Natural killer cell treated with Interleukin-12 subunit alpha and Interleukin-12 subunit beta and Interleukin-15 and Interleukin-18, amount 100 ng/mL, for 72 hours (primary cell): ENCODE results near the gene MKNK2. TPM values are rescaled to one million over a fixed set of nuclear protein-coding genes. Genes with fewer than 3 reads are reported as not detected.

ENCODE experiments used
- ATAC-seq, 2 donors: fragments of 150-1000 bp; cut with Tn5 transposase in 1 of 2; sonication (Bioruptor Pico), chemical (Tn5 transposase) in 1 of 2; 2 replicates each; pipeline ENCODE4 v1.10.0; 2021
- DNase-seq: peaks from one replicate; pipeline ENCODE4 v3.0.0; 2022; ENCODE audit warnings: low spot score
- H3K27ac Mint-ChIP-seq, 2 donors: 1 replicate in 1 of 2; 2 replicates in 1 of 2; pipeline ENCODE4 v1.8.0; 2022; ENCODE audit warnings: mixed read lengths in 2 of 2, mild to moderate bottlenecking in 1 of 2, moderate library complexity in 1 of 2
- H3K27me3 Mint-ChIP-seq, 2 donors: 1 replicate in 1 of 2; 2 replicates in 1 of 2; pipeline ENCODE4 v1.8.0; 2022; ENCODE audit warnings: mixed read lengths in 2 of 2
- H3K36me3 Mint-ChIP-seq: one replicate; pipeline ENCODE4 v1.8.0; 2022; ENCODE audit warnings: mixed read lengths
- H3K4me1 Mint-ChIP-seq, 2 donors: 1 replicate in 1 of 2; 2 replicates in 1 of 2; pipeline ENCODE4 v1.8.0; 2022; ENCODE audit warnings: low read depth in 2 of 2, mixed read lengths in 2 of 2, mild to moderate bottlenecking in 1 of 2
- H3K4me3 Mint-ChIP-seq: one replicate; pipeline ENCODE4 v1.8.0; 2022; ENCODE audit warnings: mixed read lengths
- H3K9me3 Mint-ChIP-seq: 2 replicates; pipeline ENCODE4 v1.8.0; 2022; ENCODE audit warnings: mixed read lengths
- total RNA-seq, 2 donors: library from RNA; stranded (reverse); gene quantifications; one replicate each; pipeline ENCODE4 v1.2.3, GENCODE V29; 2022

The MKNK2 gene
- total RNA-seq, 2 donors from 2014 or later: 303 to 308 TPM

DNA sequence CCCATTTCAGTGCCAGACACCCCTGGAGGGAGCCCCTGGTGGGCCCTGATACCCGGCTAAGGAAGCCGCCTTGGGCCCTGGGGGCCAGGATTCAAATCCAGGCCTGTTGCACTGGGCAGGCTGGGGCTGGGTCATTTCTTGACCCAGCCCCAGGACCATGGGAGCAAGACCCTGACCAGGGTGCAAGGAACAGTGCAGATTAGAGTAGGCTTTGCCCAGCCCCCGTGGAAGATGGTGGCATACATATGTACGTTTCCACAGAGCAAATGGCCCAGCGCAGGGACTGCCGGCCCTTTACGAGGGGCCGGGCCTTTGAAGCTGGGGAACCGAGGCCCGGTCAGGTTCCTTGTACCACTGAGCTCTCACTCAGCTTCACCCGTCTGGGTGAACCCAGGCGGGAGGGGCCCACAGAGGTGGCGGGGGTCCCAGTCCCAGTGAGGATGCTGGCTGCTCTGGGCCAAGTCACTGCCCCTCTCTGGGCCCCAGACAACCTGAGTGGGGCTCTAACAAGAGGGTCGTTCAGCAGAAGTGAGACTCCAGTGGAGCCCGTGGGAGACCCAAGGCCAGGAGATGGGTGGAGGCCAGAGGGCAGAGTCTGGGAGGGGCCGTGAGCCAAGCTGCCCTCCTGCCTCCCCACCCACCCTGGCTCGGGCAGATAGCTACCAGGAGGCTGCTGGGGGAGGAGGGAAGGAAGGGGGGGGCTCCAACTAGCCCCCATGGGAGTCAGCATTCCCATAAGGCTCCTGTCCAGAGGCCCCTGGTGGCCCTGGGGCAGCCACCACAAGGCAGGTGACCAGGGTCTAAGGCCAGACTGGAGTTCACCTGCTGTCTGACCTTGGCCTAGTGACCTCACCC lies 2.7 kb downstream of the MKNK2 start:
- DNase-seq: no peak
- H3K27ac Mint-ChIP-seq: peak overlapping the region in 1 of 2 donors; percentile 90
- H3K27me3 Mint-ChIP-seq: no peaks in the 10 kb centered on the region
- peaks cover 11 to 25% of the 10 kb centered on the region in 2 donors for H3K4me1 Mint-ChIP-seq
- no peak for ATAC-seq
- no peak overlapping the region for H3K4me3 Mint-ChIP-seq
- no peaks in the 10 kb centered on the region for H3K9me3 Mint-ChIP-seq
- no peaks in the 10 kb centered on the region for H3K36me3 Mint-ChIP-seq

GRCh38 chr19:2047449-2048103 lies 3.5 kb downstream of the MKNK2 start:
- Mint-ChIP-seq H3K4me3 (no peak overlapping the region), H3K27ac (peak overlapping the region in 1 of 2 donors; percentile 43), H3K4me1 (peaks cover 11 to 26% of the 10 kb centered on the region in 2 donors), H3K9me3 (no peaks in the 10 kb centered on the region), H3K36me3 (no peaks in the 10 kb centered on the region), H3K27me3 (no peaks in the 10 kb centered on the region)
- DNase-seq (no peak), ATAC-seq (no peak)

GRCh38 chr19:2047076-2047448 lies 4.0 kb downstream of the MKNK2 start:
- H3K9me3 Mint-ChIP-seq: no peaks in the 10 kb centered on the region
- H3K4me3 Mint-ChIP-seq: no peak overlapping the region
- H3K27ac Mint-ChIP-seq: no peak overlapping the region
- DNase-seq (no peak), ATAC-seq (no peak)
- H3K36me3 Mint-ChIP-seq: no peaks in the 10 kb centered on the region
- H3K4me1 Mint-ChIP-seq: peaks cover 11 to 22% of the 10 kb centered on the region in 2 donors
- H3K27me3 Mint-ChIP-seq: no peaks in the 10 kb centered on the region

DNA sequence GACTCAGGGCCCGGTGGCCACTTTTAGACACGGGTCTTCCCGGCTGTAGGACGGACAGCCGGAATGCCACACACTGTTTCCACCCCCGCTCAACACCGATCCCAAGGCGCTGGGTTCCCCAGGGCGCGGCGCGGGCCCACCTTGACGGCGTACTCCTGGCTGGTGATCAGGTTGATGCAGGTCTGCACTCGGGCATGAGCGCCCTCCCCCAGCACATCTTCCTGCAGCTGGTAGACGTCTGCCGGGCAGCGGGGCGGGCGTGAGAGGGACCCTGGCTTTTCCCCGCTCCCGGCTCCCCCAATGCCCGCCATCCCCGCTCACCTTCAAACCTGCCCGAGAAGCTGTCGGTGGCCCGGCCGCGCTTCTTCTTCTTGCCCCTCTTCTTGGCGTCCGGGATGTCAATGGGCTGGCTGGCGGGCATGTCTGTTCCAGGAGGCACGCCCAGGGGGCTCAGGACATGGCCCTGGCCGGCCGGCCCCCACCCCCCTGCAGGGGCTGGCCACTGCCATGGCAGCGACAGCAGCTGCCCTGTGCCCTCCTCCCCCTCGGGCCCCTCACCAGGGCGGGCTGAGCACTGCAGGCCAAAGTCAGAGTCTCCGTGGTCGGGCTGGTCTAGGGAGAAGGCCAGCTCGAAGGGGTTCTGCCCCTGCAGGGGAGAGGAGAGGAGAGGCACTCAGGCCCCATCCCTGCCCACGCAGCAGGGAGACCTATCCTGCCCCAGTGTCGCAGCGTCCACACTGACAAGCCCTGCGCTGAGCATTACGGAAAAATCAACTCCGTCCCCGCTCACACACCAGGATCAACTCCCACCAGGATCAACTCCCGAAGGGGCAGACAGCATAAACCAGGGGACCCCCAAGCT lies 4.8 kb downstream of the MKNK2 start:
- no peak overlapping the region for H3K4me3 Mint-ChIP-seq
- H3K27me3 Mint-ChIP-seq: no peaks in the 10 kb centered on the region
- ATAC-seq: no peak
- DNase-seq: no peak
- no peaks in the 10 kb centered on the region for H3K9me3 Mint-ChIP-seq
- H3K4me1 Mint-ChIP-seq: peaks cover 6 to 19% of the 10 kb centered on the region in 2 donors
- no peaks in the 10 kb centered on the region for H3K36me3 Mint-ChIP-seq
- H3K27ac Mint-ChIP-seq: no peak overlapping the region

DNA sequence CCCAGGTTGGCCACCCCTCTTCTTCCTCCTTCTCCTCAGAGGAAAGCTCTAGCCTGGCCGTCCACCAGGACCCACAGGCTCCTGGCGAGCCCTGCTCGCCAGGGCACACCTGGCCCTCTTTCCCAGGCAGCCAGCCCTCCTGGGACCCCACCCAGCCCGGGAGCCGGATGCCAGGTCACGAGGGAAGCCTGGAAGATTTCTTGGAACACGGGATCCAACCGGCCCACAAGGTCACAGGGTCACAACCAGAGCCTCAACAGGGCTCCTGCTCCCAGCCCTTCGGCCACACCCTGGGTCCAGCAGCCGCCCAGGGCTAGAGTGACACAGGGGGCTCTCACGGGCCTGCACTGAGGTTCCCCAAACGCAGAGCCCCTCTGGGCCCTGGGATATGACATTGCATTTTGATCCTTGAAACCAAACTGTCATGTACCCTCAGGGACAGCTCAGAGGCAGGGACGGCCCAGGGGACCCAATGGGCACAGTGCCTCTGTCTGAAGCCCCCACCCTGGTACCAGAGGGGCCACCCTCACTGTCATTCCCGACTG lies 5.5 kb downstream of the MKNK2 start:
- Mint-ChIP-seq H3K27ac (no peak overlapping the region), H3K4me1 (peaks cover 6 to 19% of the 10 kb centered on the region in 2 donors), H3K9me3 (no peaks in the 10 kb centered on the region), H3K4me3 (no peak overlapping the region), H3K27me3 (no peaks in the 10 kb centered on the region), H3K36me3 (no peaks in the 10 kb centered on the region)
- no peak for DNase-seq
- no peak for ATAC-seq

- H3K9me3 Mint-ChIP-seq: no peaks in the 10 kb centered on the region
- DNase-seq (no peak), ATAC-seq (no peak)
- H3K4me1 Mint-ChIP-seq: peaks cover 4 to 18% of the 10 kb centered on the region in 2 donors
- H3K4me3 Mint-ChIP-seq: no peak overlapping the region
- no peaks in the 10 kb centered on the region for H3K27me3 Mint-ChIP-seq
- no peaks in the 10 kb centered on the region for H3K36me3 Mint-ChIP-seq
- H3K27ac Mint-ChIP-seq: peak overlapping the region in 1 of 2 donors; percentile 37
Observed at GRCh38 chr19:2044709-2045500, 6.1 kb downstream of the MKNK2 start.

DNA sequence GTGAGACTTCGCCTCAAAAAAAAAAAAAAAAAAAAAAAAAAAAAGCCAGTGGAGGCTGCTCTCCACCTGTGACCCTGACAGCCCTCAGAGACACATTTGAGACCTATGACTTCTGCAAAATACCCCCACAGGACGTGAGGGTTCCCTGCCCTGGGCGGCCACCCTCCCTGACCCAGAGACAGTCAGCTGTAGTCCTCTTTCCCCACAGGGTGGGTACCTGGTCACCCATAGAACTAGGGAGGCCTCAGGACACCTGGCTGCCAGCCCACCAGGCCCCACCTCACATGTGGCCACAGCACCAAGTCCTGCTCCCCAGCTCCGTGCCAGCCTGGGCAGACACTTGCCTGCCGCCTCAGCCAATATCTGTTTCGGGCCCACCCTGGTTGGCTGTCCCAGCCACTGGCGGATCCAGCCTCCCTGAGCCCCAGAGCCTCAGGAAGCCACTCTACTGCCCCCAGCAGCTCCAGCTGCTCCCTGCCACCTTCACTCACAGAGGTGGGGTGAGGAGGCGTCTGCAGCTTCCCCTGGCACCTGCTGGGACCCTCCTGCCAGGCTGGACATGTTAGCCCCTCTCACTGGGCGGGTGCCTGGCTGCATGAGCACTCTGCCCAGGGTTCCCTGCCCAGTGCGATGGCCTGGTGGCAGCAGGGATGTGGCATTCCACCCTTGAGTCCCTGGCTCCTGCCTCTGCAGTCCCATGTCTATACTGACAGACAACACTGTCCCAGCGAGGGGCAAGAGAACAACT lies 6.9 kb downstream of the MKNK2 start:
- no peaks in the 10 kb centered on the region for H3K9me3 Mint-ChIP-seq
- H3K36me3 Mint-ChIP-seq: no peaks in the 10 kb centered on the region
- peak overlapping the region in 1 of 2 donors; percentile 75 for H3K27ac Mint-ChIP-seq
- ATAC-seq (no peak), DNase-seq (no peak)
- H3K4me1 Mint-ChIP-seq: peaks cover 0 to 19% of the 10 kb centered on the region in 2 donors
- H3K27me3 Mint-ChIP-seq: no peaks in the 10 kb centered on the region
- H3K4me3 Mint-ChIP-seq: no peak overlapping the region

DNA sequence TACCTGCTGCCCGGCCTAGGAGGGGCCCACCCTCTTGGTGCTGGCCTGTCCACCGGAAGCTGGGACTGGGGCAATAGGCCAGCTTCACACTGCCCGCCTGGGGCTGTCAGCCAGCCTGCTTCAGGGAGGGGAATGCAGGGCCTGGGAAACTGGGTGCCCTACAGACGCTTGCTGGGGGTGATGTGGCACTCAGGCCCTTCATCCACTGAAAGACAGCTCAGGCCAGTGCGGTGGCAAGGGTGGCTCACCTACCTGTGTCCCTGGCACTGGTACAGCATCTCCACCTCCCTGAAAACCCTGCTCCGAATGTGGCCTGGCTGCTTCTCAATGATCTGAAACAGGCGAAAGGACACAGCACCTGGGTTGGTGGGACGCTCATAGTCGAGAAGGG lies 7.8 kb downstream of the MKNK2 start:
- ATAC-seq (no peak), DNase-seq (no peak)
- Mint-ChIP-seq H3K27me3 (no peaks in the 10 kb centered on the region), H3K36me3 (no peaks in the 10 kb centered on the region), H3K4me3 (no peak overlapping the region), H3K27ac (peak overlapping the region; percentile 56 to 75), H3K4me1 (peaks cover 0 to 14% of the 10 kb centered on the region in 2 donors), H3K9me3 (no peaks in the 10 kb centered on the region)

DNA sequence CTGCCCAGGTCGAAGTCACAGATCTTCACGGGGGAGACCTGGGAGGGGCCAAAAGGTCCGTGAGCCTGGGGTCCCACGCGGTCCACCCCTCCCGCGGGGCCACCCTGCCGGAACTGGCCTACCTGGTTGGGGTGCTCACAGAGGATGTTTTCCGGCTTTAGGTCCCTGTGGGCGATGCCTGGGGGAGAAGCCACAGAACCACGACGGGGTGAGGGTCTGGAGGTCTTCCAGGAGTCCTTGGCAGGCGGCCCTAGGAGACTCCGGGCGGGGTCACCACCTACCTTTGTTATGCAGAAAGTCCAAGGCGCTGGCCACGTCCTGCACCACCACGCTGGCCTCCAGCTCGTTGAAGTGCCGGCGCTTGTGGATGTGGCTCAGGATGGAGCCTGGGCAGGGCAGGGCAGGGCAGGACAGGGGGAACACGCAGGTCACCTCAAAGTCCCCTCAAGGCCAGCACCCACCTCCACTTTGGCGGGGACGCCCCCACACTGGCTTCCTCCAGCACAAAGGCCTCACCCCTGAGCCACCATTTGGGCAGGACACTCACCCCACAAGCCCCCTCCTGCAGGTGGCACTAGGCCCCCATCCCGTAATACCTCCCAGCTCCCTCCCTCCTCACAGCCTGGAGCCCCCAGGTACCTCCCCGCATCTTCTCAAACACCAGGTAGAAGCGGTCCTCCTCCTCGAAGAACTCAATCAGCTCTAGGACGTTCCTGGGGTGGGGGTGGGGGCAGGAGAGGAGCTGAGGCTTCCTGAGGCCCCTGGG lies 8.4 kb downstream of the MKNK2 start:
- no peaks in the 10 kb centered on the region for H3K36me3 Mint-ChIP-seq
- H3K27ac Mint-ChIP-seq: peak overlapping the region; percentile 56 to 75
- no peaks in the 10 kb centered on the region for H3K27me3 Mint-ChIP-seq
- ATAC-seq: no peak
- DNase-seq: no peak
- peaks cover 0 to 11% of the 10 kb centered on the region in 2 donors for H3K4me1 Mint-ChIP-seq
- no peaks in the 10 kb centered on the region for H3K9me3 Mint-ChIP-seq
- peak overlapping the region; percentile 58 for H3K4me3 Mint-ChIP-seq

DNA sequence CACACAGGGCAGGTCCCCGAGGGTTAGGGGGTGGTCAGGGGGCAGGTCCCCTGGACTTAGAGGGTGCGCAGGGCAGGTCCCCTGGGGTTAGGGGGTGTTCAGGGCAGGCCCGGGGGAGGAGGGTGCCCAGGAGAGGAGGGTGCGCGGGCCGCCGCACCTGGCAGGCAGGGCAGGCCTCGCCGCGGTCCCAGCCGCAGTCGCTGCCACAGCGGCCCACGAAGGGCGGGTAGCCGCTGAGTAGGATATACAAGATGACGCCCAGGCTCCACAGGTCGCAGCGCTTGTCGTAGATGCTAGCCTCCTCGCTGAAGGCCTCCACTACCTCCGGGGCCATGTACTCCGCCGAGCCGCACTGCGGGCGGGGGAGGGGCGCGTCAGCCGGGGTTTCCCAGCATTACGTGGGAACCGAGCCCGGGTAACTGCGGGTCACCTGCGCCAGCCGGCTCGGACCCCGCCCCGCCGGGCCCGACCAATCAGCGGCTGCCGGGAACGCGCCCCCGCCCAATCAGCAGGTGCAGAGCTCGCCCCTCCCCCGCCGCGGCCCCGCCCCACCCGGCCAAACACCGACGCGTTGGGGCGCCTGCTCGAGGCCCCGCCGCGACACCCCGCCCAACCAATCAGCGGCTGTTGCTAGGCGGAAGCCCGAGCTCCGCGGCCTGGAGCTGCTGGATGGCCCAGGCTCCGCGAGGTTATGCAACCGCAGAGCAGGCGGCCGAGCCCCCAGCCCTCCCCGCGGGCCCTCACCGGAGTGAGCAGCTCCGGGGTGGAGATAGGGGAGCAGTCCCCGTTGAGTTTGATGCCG lies 9.2 kb downstream of the MKNK2 start:
- Mint-ChIP-seq H3K27me3 (no peaks in the 10 kb centered on the region), H3K4me3 (peak overlapping the region; percentile 60), H3K4me1 (peaks cover 0 to 11% of the 10 kb centered on the region in 2 donors), H3K9me3 (no peaks in the 10 kb centered on the region), H3K27ac (peak overlapping the region; percentile 73 to 75), H3K36me3 (no peaks in the 10 kb centered on the region)
- peak; percentile 99 for DNase-seq
- peak; percentile 94 to 95 for ATAC-seq

GRCh38 chr19:2041433-2041682 lies 9.7 kb downstream of the MKNK2 start:
- no peak for ATAC-seq
- H3K27me3 Mint-ChIP-seq: no peaks in the 10 kb centered on the region
- peak overlapping the region; percentile 60 for H3K4me3 Mint-ChIP-seq
- no peaks in the 10 kb centered on the region for H3K9me3 Mint-ChIP-seq
- DNase-seq: no peak
- H3K27ac Mint-ChIP-seq: peak overlapping the region; percentile 73 to 75
- peaks cover 0 to 11% of the 10 kb centered on the region in 2 donors for H3K4me1 Mint-ChIP-seq
- no peaks in the 10 kb centered on the region for H3K36me3 Mint-ChIP-seq
